ENCODE measurements around the gene TTC24.
A peak's percentile ranks its signal among the peaks of the same experiment; 100 is the strongest.
"Not testable (repeated sequence)": the region's sequence is repeated elsewhere in the genome, so short reads cannot be mapped to it uniquely, and the experiment has no call there.

The TTC24 gene

GRCh38 chr1:156612666-156613065 lies 33.1 kb downstream of the TTC24 start:
- no peak for DNase-seq

- no peak for DNase-seq
Measured at GRCh38 chr1:156615946-156616345, 36.4 kb downstream of the TTC24 start.

- no peak for DNase-seq
Measured at GRCh38 chr1:156616463-156616862, 36.9 kb downstream of the TTC24 start.

- peak; percentile 40 for DNase-seq
Measured at GRCh38 chr1:156618853-156619581, 39.5 kb downstream of the TTC24 start, which contains the start of gene HAPLN2. Gene HAPLN2, plus strand, starts transcription at chr1:156619415. Its CDS starts 4,076 bp downstream, at chr1:156623491.

GRCh38 chr1:156619582-156619955 lies 40.0 kb downstream of the TTC24 start:
- no peak for DNase-seq

GRCh38 chr1:156622581-156623297 lies 43.2 kb downstream of the TTC24 start:
- no peak for DNase-seq

- peak; percentile 61 for DNase-seq
Measured at GRCh38 chr1:156623946-156624813, 44.7 kb downstream of the TTC24 start.

GRCh38 chr1:156624814-156625435 lies 45.4 kb downstream of the TTC24 start:
- no peak for DNase-seq

- peak; percentile 77 for DNase-seq
Measured at GRCh38 chr1:156625436-156626078, 46.0 kb downstream of the TTC24 start.

GRCh38 chr1:156626079-156626438 lies 46.5 kb downstream of the TTC24 start:
- DNase-seq = no peak

GRCh38 chr1:156627313-156627880 lies 47.9 kb downstream of the TTC24 start:
- DNase-seq = peak; percentile 43

- no peak for DNase-seq
Measured at GRCh38 chr1:156629823-156630449, 50.4 kb downstream of the TTC24 start.

- DNase-seq = not testable (repeated sequence)
Measured at GRCh38 chr1:156631152-156631551, 51.6 kb downstream of the TTC24 start.

GRCh38 chr1:156632355-156632754 lies 52.8 kb downstream of the TTC24 start:
- DNase-seq = no peak

Measured in activated CD4-positive, alpha-beta T cell treated with anti-CD3 and anti-CD28 coated beads for 48 hours (primary cell).